ENCODE measurements around the gene EXOC2.

The EXOC2 gene

GRCh38 chr6:514396-514978 is 178.5 kb downstream of the EXOC2 start:
- H3K36me3 ChIP-seq (ENCODE audit: control insufficient read depth, insufficient read depth, low read length), result no peaks in the 10 kb centered on the region
- H3K27ac ChIP-seq (ENCODE audit: low read depth, low read length), result no peak overlapping the region
- no peak overlapping the region for H3K4me3 ChIP-seq (ENCODE audit: low read length)
- H3K4me1 ChIP-seq (ENCODE audit: control insufficient read depth, insufficient read depth, low read length), result no peaks in the 10 kb centered on the region
- H3K9ac ChIP-seq (ENCODE audit: low read length), result no peak overlapping the region
- no peaks in the 10 kb centered on the region for H3K27me3 ChIP-seq (ENCODE audit: control insufficient read depth, insufficient read depth, low read length)

GRCh38 chr6:513961-514360 is 179.0 kb downstream of the EXOC2 start:
- no peak overlapping the region for H3K9ac ChIP-seq (ENCODE audit: low read length)
- H3K27ac ChIP-seq (ENCODE audit: low read depth, low read length), result no peak overlapping the region

DNA sequence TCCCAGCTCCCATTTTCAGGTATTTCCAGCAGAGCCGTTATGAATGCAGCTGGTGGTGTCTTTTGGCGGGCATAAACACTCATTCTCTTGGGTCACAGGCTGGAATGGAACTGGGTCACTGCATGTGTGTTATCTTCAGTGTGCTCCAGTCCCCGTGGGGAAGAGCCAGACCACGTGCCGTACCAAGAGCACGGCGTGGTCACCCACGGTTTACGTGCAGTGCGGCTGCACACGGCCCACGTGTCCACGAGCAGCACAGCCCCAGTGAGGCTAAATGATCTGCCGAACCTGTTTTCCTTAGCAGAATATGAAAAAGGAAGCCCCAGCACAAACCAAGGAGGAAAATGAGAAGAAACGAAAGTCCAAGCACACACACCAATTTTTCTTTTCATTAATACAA is 179.9 kb downstream of the EXOC2 start:
- Histone ChIP-seq H3K27ac (ENCODE audit: low read depth, low read length) (no peak overlapping the region), H3K27me3 (ENCODE audit: control insufficient read depth, insufficient read depth, low read length) (no peaks in the 10 kb centered on the region), H3K9ac (ENCODE audit: low read length) (no peak overlapping the region), H3K4me3 (ENCODE audit: low read length) (no peak overlapping the region), H3K36me3 (ENCODE audit: control insufficient read depth, insufficient read depth, low read length) (no peaks in the 10 kb centered on the region), H3K4me1 (ENCODE audit: control insufficient read depth, insufficient read depth, low read length) (no peaks in the 10 kb centered on the region)

More at GRCh38 chr6:513961-514360, 179.0 kb downstream of the EXOC2 start:
- Histone ChIP-seq H3K4me3 (ENCODE audit: low read length) (no peak overlapping the region), H3K4me1 (ENCODE audit: control insufficient read depth, insufficient read depth, low read length) (no peaks in the 10 kb centered on the region), H3K27me3 (ENCODE audit: control insufficient read depth, insufficient read depth, low read length) (no peaks in the 10 kb centered on the region), H3K36me3 (ENCODE audit: control insufficient read depth, insufficient read depth, low read length) (no peaks in the 10 kb centered on the region)

DNA sequence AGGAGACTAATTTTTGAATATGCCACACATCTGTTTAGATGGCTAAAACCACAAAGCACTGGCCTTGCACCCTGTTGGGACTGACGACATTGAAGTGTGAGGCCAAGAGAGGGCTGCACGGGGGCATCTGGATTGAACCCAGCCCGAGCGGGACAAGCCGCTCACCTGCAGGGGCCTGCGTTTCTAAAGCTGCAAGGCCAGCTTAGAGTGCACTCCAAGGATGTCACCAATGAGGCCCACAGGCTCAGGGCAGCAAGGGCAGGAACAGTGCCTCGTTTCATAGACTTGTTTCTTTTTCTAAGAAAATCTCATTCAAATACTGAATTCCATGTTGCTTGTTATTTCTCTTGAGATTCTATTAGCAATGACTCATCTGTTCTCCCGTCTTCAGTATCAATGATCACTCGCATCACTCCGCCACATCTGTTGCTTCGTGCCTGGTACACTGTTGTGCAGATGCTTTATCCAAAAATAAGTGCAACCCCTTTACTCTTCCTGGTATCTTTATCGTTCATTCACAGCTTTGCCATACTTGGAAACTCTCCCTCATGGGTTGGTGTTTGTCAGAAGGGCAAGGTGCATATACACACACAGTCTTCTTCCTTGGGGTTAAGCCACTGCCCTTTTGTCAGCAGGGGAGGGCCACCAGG is 181.3 kb downstream of the EXOC2 start:
- H3K9ac ChIP-seq (ENCODE audit: low read length), result no peak overlapping the region
- no peak overlapping the region for H3K27ac ChIP-seq (ENCODE audit: low read depth, low read length)
- no peaks in the 10 kb centered on the region for H3K4me1 ChIP-seq (ENCODE audit: control insufficient read depth, insufficient read depth, low read length)
- H3K4me3 ChIP-seq (ENCODE audit: low read length), result no peak overlapping the region
- no peaks in the 10 kb centered on the region for H3K36me3 ChIP-seq (ENCODE audit: control insufficient read depth, insufficient read depth, low read length)
- H3K27me3 ChIP-seq (ENCODE audit: control insufficient read depth, insufficient read depth, low read length), result no peaks in the 10 kb centered on the region

DNA sequence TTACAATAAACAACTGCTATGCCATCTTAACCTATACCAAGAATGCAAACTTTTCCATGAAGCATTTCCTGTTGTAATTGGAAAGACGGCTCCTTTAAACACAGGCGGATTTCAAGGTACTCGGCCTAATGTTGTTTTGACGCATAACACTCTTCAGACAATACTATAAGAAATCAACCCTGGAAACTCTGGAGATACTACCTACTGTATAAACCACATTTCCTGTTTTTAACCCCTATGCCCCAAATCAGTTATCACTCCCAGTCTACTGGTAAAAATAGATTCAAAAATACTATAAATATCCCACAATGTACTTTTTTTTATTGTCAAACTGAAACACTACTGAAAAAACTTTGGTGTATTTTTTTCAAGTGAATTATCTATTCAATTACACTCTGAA is 183.3 kb downstream of the EXOC2 start:
- no peaks in the 10 kb centered on the region for H3K36me3 ChIP-seq (ENCODE audit: control insufficient read depth, insufficient read depth, low read length)
- H3K9ac ChIP-seq (ENCODE audit: low read length), result no peak overlapping the region
- H3K27me3 ChIP-seq (ENCODE audit: control insufficient read depth, insufficient read depth, low read length), result no peaks in the 10 kb centered on the region
- no peaks in the 10 kb centered on the region for H3K4me1 ChIP-seq (ENCODE audit: control insufficient read depth, insufficient read depth, low read length)
- H3K27ac ChIP-seq (ENCODE audit: low read depth, low read length), result no peak overlapping the region
- no peak overlapping the region for H3K4me3 ChIP-seq (ENCODE audit: low read length)

DNA sequence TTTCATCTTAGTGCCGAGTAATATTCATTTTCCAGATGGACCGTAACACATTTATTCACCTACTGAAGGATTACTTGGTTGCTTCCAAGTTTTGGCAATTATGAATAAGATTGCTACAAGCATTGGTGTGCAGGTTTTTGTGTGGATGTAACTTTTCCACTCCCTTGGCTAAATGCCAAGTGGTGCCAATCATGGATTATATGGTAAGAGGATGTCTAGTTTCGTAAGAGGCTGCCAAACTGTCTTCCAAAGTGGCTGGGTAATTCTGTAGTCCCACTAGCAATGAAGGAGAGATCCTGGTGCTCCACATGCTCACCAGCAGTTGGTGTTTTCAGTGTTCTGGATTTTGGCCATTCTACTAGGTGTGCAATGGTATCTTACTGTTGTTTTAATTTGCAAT is 184.3 kb downstream of the EXOC2 start:
- Histone ChIP-seq H3K4me1 (ENCODE audit: control insufficient read depth, insufficient read depth, low read length) (no peaks in the 10 kb centered on the region), H3K27ac (ENCODE audit: low read depth, low read length) (no peak overlapping the region)

DNA sequence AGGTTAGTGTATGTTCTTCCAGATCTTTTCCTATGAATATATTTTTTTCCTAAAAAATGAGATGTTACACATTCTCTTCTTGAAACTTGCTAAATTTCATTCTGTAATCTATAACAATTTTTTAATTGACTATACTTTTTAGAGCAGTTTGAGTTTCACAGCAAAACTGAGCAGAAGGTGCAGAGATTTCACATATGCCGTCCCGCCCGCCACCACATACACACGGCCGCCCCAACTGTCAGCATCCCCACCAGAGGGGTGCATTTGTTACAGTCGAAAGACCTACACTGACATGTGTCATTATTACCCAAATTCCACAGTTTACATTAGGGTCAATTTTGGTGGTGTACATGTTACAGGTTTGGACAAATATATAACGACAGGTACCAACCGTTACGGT is 184.9 kb downstream of the EXOC2 start:
- Histone ChIP-seq H3K4me3 (ENCODE audit: low read length) (no peak overlapping the region), H3K4me1 (ENCODE audit: control insufficient read depth, insufficient read depth, low read length) (no peaks in the 10 kb centered on the region), H3K27me3 (ENCODE audit: control insufficient read depth, insufficient read depth, low read length) (no peaks in the 10 kb centered on the region), H3K9ac (ENCODE audit: low read length) (no peak overlapping the region), H3K36me3 (ENCODE audit: control insufficient read depth, insufficient read depth, low read length) (no peaks in the 10 kb centered on the region), H3K27ac (ENCODE audit: low read depth, low read length) (no peak overlapping the region)

More for the DNA sequence above, 184.3 kb downstream of the EXOC2 start:
- Histone ChIP-seq H3K9ac (ENCODE audit: low read length) (no peak overlapping the region), H3K4me3 (ENCODE audit: low read length) (no peak overlapping the region), H3K27me3 (ENCODE audit: control insufficient read depth, insufficient read depth, low read length) (no peaks in the 10 kb centered on the region), H3K36me3 (ENCODE audit: control insufficient read depth, insufficient read depth, low read length) (no peaks in the 10 kb centered on the region)

DNA sequence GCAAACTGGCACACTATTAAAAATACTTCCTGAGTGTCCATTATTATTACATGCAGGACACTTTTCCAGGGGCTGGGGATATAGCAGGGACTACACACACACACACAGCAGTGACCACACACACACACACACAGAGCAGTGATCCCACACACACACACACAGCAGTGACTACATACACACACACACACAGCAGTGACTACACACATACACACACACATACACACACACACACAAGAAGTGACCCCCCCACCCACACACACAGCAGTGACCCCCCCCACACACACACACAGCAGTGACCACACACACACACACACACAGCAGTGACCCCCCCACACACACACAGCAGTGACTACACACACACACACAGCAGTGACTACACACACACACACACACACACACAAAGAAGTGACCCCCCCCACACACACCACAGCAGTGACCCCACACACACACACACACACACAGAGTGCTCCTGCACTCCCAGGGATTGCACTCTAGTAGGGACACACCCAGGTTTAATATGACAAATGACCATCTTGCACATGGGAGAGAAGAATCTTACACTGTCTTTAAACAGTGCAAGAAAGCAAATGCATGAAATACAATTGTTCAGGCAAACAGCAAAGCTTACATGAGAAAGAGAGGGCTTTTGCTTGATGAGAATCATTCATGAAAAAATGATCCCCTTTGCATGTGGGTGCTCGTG is 185.9 kb downstream of the EXOC2 start:
- Histone ChIP-seq H3K27ac (ENCODE audit: low read depth, low read length) (no peak overlapping the region), H3K4me3 (ENCODE audit: low read length) (no peak overlapping the region), H3K36me3 (ENCODE audit: control insufficient read depth, insufficient read depth, low read length) (no peaks in the 10 kb centered on the region), H3K9ac (ENCODE audit: low read length) (no peak overlapping the region), H3K27me3 (ENCODE audit: control insufficient read depth, insufficient read depth, low read length) (no peaks in the 10 kb centered on the region), H3K4me1 (ENCODE audit: control insufficient read depth, insufficient read depth, low read length) (no peaks in the 10 kb centered on the region)

- H3K27ac ChIP-seq (ENCODE audit: low read depth, low read length), result no peak overlapping the region
- no peak overlapping the region for H3K4me3 ChIP-seq (ENCODE audit: low read length)
- H3K27me3 ChIP-seq (ENCODE audit: control insufficient read depth, insufficient read depth, low read length), result no peaks in the 10 kb centered on the region
- H3K36me3 ChIP-seq (ENCODE audit: control insufficient read depth, insufficient read depth, low read length), result no peaks in the 10 kb centered on the region
- H3K4me1 ChIP-seq (ENCODE audit: control insufficient read depth, insufficient read depth, low read length), result no peaks in the 10 kb centered on the region
- no peak overlapping the region for H3K9ac ChIP-seq (ENCODE audit: low read length)
Observed at GRCh38 chr6:506508-506907, 186.4 kb downstream of the EXOC2 start.

DNA sequence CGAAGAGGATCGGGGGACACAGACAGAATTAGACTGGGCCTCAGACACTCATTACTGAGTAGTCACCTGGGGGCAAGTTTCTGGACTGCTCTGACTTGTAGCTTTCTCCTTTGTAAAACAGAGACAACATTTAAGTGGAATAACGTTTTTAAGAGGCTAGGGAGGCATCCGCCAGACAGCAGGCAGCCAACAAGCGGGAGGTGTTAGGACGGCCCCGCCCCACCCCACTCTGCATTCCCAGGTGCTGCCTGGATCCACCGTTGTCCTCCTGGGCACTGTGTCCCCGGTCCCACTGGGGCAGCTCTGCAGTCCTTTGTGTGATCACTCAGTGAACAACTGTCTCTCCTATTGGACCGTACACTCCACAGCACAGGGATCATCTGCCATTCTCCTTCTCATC is 187.6 kb downstream of the EXOC2 start:
- no peak overlapping the region for H3K4me3 ChIP-seq (ENCODE audit: low read length)
- no peaks in the 10 kb centered on the region for H3K36me3 ChIP-seq (ENCODE audit: control insufficient read depth, insufficient read depth, low read length)
- no peak overlapping the region for H3K9ac ChIP-seq (ENCODE audit: low read length)
- H3K27me3 ChIP-seq (ENCODE audit: control insufficient read depth, insufficient read depth, low read length), result no peaks in the 10 kb centered on the region
- no peak overlapping the region for H3K27ac ChIP-seq (ENCODE audit: low read depth, low read length)
- H3K4me1 ChIP-seq (ENCODE audit: control insufficient read depth, insufficient read depth, low read length), result no peaks in the 10 kb centered on the region

DNA sequence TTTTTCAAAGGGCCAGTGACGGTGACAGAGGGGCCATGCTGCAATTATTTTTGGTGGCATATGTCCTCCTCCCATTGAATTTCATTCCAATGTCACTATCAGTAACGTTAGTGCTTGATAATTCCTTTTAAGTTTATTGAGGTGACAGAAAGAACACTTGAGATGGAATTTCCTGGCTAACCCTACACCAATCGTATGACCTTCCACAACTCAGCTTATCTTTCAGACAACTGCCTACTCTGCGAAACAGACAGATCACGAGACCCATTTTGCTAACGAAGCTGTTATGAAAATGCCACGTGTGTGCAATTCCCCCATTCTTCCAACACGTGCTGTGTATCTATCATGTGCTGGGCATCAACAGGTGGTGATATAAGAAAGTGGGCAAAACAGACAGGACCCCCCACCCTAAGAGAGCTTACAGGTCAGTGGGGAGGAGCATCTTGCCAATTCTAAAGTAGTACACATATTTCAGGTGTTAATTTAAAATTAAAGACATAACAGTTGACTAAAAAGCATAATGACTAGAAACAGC is 188.4 kb downstream of the EXOC2 start:
- Histone ChIP-seq H3K27ac (ENCODE audit: low read depth, low read length) (no peak overlapping the region), H3K27me3 (ENCODE audit: control insufficient read depth, insufficient read depth, low read length) (no peaks in the 10 kb centered on the region), H3K4me1 (ENCODE audit: control insufficient read depth, insufficient read depth, low read length) (no peaks in the 10 kb centered on the region), H3K36me3 (ENCODE audit: control insufficient read depth, insufficient read depth, low read length) (no peaks in the 10 kb centered on the region), H3K4me3 (ENCODE audit: low read length) (no peak overlapping the region), H3K9ac (ENCODE audit: low read length) (no peak overlapping the region)

DNA sequence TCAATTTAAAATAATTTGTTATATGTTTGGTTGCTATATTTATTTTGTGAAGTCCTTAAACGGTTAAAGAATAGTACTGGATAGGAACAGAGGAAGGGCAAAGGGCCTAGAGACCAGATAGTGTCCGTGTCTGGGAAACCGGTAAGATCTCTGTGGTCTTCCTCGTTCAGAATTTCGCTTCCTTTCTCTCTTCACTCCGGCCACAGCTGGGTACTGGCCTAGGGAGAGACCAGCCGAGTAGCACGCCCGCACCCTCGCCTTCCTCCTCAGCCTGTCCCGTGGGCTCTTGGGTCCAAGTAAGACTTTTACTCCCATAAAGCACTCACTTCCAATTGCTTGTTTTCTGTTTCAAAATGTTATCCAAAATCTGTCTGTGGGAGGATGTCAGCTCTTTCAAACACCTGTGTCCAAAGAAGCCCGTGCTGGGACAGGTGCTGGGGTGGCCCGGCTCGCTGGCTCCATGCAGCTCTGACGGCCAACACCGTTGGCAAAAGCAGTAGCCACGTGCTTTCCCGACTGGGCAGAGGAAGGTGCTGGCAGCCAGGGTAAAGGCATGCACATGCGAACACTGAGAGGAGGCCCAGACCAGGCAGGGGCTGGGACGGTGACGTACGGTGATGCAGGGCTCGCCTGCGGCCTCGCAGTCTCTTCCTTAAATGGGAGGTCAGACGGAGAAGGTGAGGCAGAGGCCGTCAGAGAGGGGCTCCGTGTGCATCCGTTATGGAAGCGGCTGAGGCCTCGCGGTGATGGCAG is 189.2 kb downstream of the EXOC2 start:
- H3K9ac ChIP-seq (ENCODE audit: low read length), result no peak overlapping the region
- no peaks in the 10 kb centered on the region for H3K27me3 ChIP-seq (ENCODE audit: control insufficient read depth, insufficient read depth, low read length)
- no peaks in the 10 kb centered on the region for H3K36me3 ChIP-seq (ENCODE audit: control insufficient read depth, insufficient read depth, low read length)
- H3K4me3 ChIP-seq (ENCODE audit: low read length), result no peak overlapping the region
- H3K4me1 ChIP-seq (ENCODE audit: control insufficient read depth, insufficient read depth, low read length), result no peaks in the 10 kb centered on the region
- H3K27ac ChIP-seq (ENCODE audit: low read depth, low read length), result no peak overlapping the region

Data from rectal smooth muscle tissue (tissue), 1 donor.